Panc1 (cell line): Measurements from ENCODE around the gene ASRGL1. TPM values are rescaled to one million over a fixed set of nuclear protein-coding genes. Genes with fewer than 3 reads are reported as not detected.
"Not testable (repeated sequence)": the region's sequence is repeated elsewhere in the genome, so short reads cannot be mapped to it uniquely, and the experiment has no call there.

Experiments
- ATAC-seq: fragments of 200-7000 bp; cut with Tn5 transposase; 2 replicates; pipeline ENCODE4 v1.9.1; 2020; ENCODE audit warnings: mild to moderate bottlenecking, moderate library complexity
- BruUV-seq: library from RNA; stranded (reverse); fragments of 400-500 nt; replicated peaks from 2 replicates; lab custom pipeline; 2021; lab: Mats Ljungman, UMichigan
- CTCF ChIA-PET: fragments of 300-600 bp; sonication (Branson Sonifier 250); formaldehyde crosslinking; loops from one replicate; lab custom pipeline; 2022; ENCODE audit warnings: antibody characterized with exemption; lab: Charles Lee
- POLR2A ChIA-PET: fragments of 300-600 bp; sonication (Branson Sonifier 250); formaldehyde crosslinking; loops from one replicate; lab custom pipeline; 2022; ENCODE audit warnings: antibody characterized with exemption; lab: Charles Lee
- DNase-seq: peaks from one replicate; pipeline ENCODE4 v3.0.0-alpha.2; 2010; ENCODE audit warnings: low read depth, low spot score
- H3K27ac ChIP-seq: 2 replicates; pipeline ENCODE4 v1.5.1; 2011; ENCODE audit warnings: mild to moderate bottlenecking, low read length, inconsistent platforms
- H3K27me3 ChIP-seq: fragments of 200-500 bp; sonication (Bioruptor generic); 2 replicates; pipeline ENCODE4 v1.6.0; 2014; ENCODE audit warnings: low read length, inconsistent platforms; ENCODE audit not compliant: control insufficient read depth, insufficient read depth
- H3K36me3 ChIP-seq: fragments of 200-500 bp; sonication (Bioruptor generic); 2 replicates; pipeline ENCODE4 v1.5.1; 2014; ENCODE audit warnings: inconsistent platforms, mild to moderate bottlenecking, low read length, moderate library complexity; ENCODE audit not compliant: control insufficient read depth, insufficient read depth
- H3K4me1 ChIP-seq: 2 replicates; pipeline ENCODE4 v1.5.1; 2011; ENCODE audit warnings: inconsistent platforms, mild to moderate bottlenecking, low read length, moderate library complexity; ENCODE audit not compliant: control insufficient read depth, insufficient read depth
- H3K4me3 ChIP-seq, 2 experiments: 2 replicates each; pipeline ENCODE4 v1.5.1; 2011 to 2012; ENCODE audit warnings: low read depth in 2 of 2, low read length in 2 of 2, mild to moderate bottlenecking in 2 of 2, inconsistent platforms in 1 of 2, moderate library complexity in 1 of 2
- H3K9me3 ChIP-seq: fragments of 200-500 bp; sonication (Bioruptor generic); 2 replicates; pipeline ENCODE4 v1.5.1; 2014; ENCODE audit warnings: low read depth, mild to moderate bottlenecking, inconsistent platforms, low read length, moderate library complexity; ENCODE audit not compliant: control insufficient read depth, insufficient read depth
- POLR2AphosphoS5 ChIP-seq: IDR thresholded peaks from 2 replicates; pipeline ENCODE4 v1.6.1; 2012; ENCODE audit warnings: mild to moderate bottlenecking, low read depth, low read length, moderate library complexity
- SIN3A ChIP-seq: IDR thresholded peaks from 2 replicates; pipeline ENCODE4 v1.6.1; 2012; ENCODE audit warnings: low read depth, mild to moderate bottlenecking, low read length, moderate library complexity, borderline replicate concordance; ENCODE audit not compliant: insufficient read depth
- TCF7L2 ChIP-seq: IDR thresholded peaks from 2 replicates; pipeline ENCODE4 v1.6.1; 2011; ENCODE audit warnings: mild to moderate bottlenecking, low read depth, low read length, inconsistent platforms
- in situ Hi-C: cut with HindIII; loops from 2 replicates; pipeline ENCODE4 v1.10.0; 2016; ENCODE audit warnings: low sequenced_read_pairs, low pct_unique_long_range_greater_than_20kb
- intact Hi-C: fragments of 100-400 bp; cut with micrococcal nuclease; formaldehyde crosslinking; loops from one replicate; pipeline ENCODE4 v1.10.0; 2022; ENCODE audit not compliant: unreplicated experiment
- total RNA-seq: library from RNA; stranded (reverse); gene quantifications from one replicate; pipeline ENCODE4 v1.2.1, GENCODE V29; 2021; ENCODE audit not compliant: unreplicated experiment
- TF ChIP-seq, protein P1 (sequence below), 2 experiments: IDR thresholded peaks; 2 replicates each; pipeline ENCODE4 v1.6.1; 2011 to 2012; ENCODE audit warnings: low read depth in 2 of 2, control low read depth in 1 of 2, low read length in 1 of 2, mild to moderate bottlenecking in 1 of 2, moderate library complexity in 1 of 2; ENCODE audit not compliant: insufficient read depth in 1 of 2
- TF ChIP-seq, protein P2 (sequence below): fragments of 450-650 bp; IDR thresholded peaks from 2 replicates; pipeline ENCODE4 v1.5.1; 2017; ENCODE audit warnings: mild to moderate bottlenecking

Gene ASRGL1
- total RNA-seq, 1 experiment from 2014 or later = 43.2 TPM

DNA sequence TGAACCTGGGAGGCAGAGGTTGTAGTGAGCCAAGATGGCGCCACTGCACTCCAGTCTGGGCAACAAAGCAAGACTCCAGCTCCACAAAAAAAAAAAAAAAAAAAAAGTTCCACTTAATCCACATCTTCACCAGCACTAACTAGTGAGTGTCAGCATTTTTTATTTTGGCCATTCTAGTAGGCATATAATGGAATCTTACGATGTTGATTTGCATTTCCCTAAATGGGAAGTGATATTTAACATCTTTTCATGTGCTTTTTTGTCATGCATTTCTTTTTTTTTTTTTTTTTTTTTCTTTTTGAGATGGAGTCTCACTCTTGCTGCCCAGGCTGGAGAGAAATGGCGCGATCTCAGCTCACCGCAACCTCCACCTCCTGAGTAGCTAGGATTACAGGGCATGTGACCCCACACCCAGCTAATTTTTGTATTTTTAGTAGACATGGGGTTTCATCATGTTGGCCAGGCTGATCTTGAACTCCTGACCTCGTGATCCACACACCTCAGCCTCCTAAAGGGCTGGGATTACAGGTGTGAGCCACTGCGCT, 6.5 kb downstream of the ASRGL1 start:
- CTCF ChIA-PET = interaction anchor here (0.6 kb wide), 1 partner anchor 415 kb away, joined by 3 read pairs; no protein-coding TSS in a partner anchor

DNA sequence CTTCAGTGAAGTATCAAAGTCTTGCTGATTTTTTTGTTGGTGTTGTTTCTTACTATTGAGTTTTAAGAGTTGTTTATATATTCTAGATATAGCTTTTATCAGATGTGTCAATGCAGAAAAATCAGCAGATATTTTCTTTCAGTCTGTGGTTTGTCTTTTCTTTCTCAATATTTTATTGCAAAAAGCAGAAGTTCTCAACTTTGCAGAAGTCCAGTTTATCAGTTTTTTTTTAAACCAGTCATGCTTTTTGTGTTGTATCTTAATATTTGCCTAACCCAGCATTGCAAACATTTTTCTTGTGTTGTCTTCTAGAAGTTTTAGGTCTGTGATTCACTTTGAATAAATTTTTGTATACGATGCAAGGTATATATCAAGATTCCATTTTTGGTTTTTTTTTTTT, 7.0 kb downstream of the ASRGL1 start:
- no peaks in the 10 kb centered on the region for H3K27me3 ChIP-seq
- in situ Hi-C loops (no loop called here), intact Hi-C loops (no loop called here)
- H3K36me3 ChIP-seq = no peaks in the 10 kb centered on the region; the same call in 1 of the 2 replicates
- POLR2A ChIA-PET = no interaction called here
- no peaks in the 10 kb centered on the region for H3K9me3 ChIP-seq
- no peak for DNase-seq
- no peak for ATAC-seq
- TF ChIP-seq, protein P1, sequence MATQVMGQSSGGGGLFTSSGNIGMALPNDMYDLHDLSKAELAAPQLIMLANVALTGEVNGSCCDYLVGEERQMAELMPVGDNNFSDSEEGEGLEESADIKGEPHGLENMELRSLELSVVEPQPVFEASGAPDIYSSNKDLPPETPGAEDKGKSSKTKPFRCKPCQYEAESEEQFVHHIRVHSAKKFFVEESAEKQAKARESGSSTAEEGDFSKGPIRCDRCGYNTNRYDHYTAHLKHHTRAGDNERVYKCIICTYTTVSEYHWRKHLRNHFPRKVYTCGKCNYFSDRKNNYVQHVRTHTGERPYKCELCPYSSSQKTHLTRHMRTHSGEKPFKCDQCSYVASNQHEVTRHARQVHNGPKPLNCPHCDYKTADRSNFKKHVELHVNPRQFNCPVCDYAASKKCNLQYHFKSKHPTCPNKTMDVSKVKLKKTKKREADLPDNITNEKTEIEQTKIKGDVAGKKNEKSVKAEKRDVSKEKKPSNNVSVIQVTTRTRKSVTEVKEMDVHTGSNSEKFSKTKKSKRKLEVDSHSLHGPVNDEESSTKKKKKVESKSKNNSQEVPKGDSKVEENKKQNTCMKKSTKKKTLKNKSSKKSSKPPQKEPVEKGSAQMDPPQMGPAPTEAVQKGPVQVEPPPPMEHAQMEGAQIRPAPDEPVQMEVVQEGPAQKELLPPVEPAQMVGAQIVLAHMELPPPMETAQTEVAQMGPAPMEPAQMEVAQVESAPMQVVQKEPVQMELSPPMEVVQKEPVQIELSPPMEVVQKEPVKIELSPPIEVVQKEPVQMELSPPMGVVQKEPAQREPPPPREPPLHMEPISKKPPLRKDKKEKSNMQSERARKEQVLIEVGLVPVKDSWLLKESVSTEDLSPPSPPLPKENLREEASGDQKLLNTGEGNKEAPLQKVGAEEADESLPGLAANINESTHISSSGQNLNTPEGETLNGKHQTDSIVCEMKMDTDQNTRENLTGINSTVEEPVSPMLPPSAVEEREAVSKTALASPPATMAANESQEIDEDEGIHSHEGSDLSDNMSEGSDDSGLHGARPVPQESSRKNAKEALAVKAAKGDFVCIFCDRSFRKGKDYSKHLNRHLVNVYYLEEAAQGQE (IDR thresholded peaks at IDR 0.05; ENCODE audit: insufficient read depth in 1 of 2, low read depth in 2 of 2, low read length in 1 of 2) = no peak
- TF ChIP-seq SIN3A (no peak), TCF7L2 (no peak), POLR2AphosphoS5 (no peak)
- TF ChIP-seq, protein P2, sequence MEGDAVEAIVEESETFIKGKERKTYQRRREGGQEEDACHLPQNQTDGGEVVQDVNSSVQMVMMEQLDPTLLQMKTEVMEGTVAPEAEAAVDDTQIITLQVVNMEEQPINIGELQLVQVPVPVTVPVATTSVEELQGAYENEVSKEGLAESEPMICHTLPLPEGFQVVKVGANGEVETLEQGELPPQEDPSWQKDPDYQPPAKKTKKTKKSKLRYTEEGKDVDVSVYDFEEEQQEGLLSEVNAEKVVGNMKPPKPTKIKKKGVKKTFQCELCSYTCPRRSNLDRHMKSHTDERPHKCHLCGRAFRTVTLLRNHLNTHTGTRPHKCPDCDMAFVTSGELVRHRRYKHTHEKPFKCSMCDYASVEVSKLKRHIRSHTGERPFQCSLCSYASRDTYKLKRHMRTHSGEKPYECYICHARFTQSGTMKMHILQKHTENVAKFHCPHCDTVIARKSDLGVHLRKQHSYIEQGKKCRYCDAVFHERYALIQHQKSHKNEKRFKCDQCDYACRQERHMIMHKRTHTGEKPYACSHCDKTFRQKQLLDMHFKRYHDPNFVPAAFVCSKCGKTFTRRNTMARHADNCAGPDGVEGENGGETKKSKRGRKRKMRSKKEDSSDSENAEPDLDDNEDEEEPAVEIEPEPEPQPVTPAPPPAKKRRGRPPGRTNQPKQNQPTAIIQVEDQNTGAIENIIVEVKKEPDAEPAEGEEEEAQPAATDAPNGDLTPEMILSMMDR = no peak
- BruUV-seq = no TSS peak
- no peaks in the 10 kb centered on the region for H3K4me1 ChIP-seq
- H3K4me3 ChIP-seq = no peak overlapping the region
- CTCF ChIA-PET = no interaction called here
- no peak overlapping the region for H3K27ac ChIP-seq

More for the DNA sequence above, 6.5 kb downstream of the ASRGL1 start:
- POLR2A ChIA-PET, ATAC-seq, H3K9me3 ChIP-seq, intact Hi-C loops, BruUV-seq, H3K36me3 ChIP-seq, H3K27me3 ChIP-seq, in situ Hi-C loops, H3K4me1 ChIP-seq, H3K27ac ChIP-seq, H3K4me3 ChIP-seq, DNase-seq: not testable (repeated sequence)

DNA sequence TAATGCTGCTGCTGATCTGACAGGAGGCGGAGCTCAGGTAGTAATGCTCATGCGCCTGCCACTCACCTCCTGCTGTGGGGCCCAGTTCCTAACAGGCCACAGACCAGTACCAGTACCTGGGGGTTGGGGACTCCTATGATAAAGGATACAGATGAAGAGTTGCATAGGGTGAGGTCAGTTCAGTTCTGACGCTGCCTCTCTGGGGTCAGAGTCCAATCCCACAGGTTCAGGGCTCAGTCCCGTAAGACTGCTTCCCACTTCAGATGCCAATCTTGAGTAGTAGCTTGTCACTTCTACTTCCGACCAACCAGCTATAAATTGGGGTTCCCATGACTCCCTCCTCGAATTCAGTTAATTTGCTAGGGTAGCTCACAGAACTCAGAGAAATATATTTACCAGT, 8.6 kb downstream of the ASRGL1 start:
- ATAC-seq (no peak), DNase-seq (no peak)
- intact Hi-C loops = no loop called here
- in situ Hi-C loops = no loop called here
- H3K27me3 ChIP-seq = no peaks in the 10 kb centered on the region
- H3K36me3 ChIP-seq = no peaks in the 10 kb centered on the region; the same call in 1 of the 2 replicates
- BruUV-seq = no TSS peak
- ChIA-PET CTCF (no interaction called here), POLR2A (interaction anchor here (0.6 kb wide), 1 partner anchor 236 kb away, joined by 4 read pairs; no protein-coding TSS in a partner anchor)
- TF ChIP-seq SIN3A = no peak
- no peak for TF ChIP-seq TCF7L2
- TF ChIP-seq, protein P2 = no peak
- TF ChIP-seq POLR2AphosphoS5 = no peak
- TF ChIP-seq, protein P1 (IDR thresholded peaks at IDR 0.05; ENCODE audit: insufficient read depth in 1 of 2, low read depth in 2 of 2, low read length in 1 of 2) = no peak
- H3K4me1 ChIP-seq = no peaks in the 10 kb centered on the region
- H3K9me3 ChIP-seq = no peaks in the 10 kb centered on the region
- no peak overlapping the region for H3K4me3 ChIP-seq
- H3K27ac ChIP-seq = no peak overlapping the region
